Fibroblast of the aortic adventitia (primary cell): ENCODE results near the gene ARL10. TPM values are rescaled to one million over a fixed set of nuclear protein-coding genes. Genes with fewer than 3 reads are reported as not detected.

Experiments used
- DNase-seq: peaks from one replicate; pipeline ENCODE4 v3.0.0-alpha.2; 2010; ENCODE audit warnings: low read depth
- H3K4me3 ChIP-seq: 2 replicates; pipeline ENCODE4 v1.5.1; 2011; ENCODE audit warnings: low read depth, mild to moderate bottlenecking, control low read depth, low read length, moderate library complexity
- CTCF ChIP-seq: IDR thresholded peaks from 2 replicates; pipeline ENCODE4 v1.5.1; 2011; ENCODE audit warnings: mild to moderate bottlenecking, low read length, control low read depth, inconsistent platforms; ENCODE audit not compliant: insufficient read depth
- total RNA-seq: library from RNA; depleted of rRNA; stranded (reverse); fragments of >200 nt; gene quantifications from 2 replicates; pipeline ENCODE4 v1.2.3, GENCODE V29; 2012; ENCODE audit warnings: low replicate concordance

The ARL10 gene
- total RNA-seq, 1 donor: 9.3 TPM

- no peak for TF ChIP-seq CTCF
- H3K4me3 ChIP-seq: no peak overlapping the region
- DNase-seq: no peak
Measured at GRCh38 chr5:176383961-176384360, 18.7 kb downstream of the ARL10 start.

DNA sequence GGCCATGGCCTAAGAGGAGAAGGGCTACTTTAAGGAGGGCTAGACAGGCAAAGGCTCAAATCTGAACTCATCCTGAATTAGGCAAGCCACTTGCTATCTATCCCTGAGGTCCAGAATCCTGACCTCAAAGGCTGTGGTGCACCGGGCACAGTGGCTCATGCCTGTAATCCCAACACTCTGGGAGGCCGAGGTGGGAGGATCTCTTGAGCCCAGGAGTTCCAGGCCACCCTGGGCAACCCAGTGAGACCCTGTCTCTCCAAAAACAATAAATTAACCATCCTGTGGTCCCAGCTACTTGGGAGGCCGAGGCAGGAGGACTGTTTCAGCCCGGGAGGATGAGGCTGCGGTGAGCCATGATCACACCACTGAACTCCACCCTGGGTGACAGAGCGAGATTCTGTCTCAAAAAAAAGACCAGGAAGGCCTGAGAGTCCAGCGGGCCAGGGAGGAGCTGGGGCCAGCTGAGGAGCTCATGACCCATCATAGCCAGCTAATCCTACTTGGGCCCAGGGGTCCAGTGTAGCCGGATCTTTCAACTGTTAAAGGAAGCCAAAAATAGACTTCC lies 19.2 kb downstream of the ARL10 start:
- no peak for DNase-seq
- no peak overlapping the region for H3K4me3 ChIP-seq
- TF ChIP-seq CTCF: no peak

DNA sequence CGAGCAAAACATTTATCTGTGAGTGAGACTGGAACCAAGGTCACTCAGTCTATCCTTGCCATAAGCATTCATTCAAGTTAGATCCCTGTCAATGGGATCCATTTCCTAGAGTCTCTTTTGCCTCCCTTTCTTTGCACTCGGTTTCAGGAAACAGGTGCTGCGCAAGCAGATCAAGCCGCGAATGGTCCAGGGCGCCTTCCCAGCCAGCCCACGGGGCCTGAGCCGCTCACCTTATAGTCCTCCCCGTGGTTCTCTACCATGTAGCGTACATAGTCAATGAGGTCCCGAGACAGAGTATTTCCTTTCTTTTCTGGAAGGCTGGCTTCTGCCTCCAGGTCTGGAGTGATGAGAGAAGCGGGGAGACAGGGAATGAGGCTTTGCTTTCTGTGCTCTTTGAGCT lies 19.7 kb downstream of the ARL10 start:
- no peak for TF ChIP-seq CTCF
- DNase-seq: no peak
- no peak overlapping the region for H3K4me3 ChIP-seq

- peak overlapping the region; percentile 13 for H3K4me3 ChIP-seq
- no peak for TF ChIP-seq CTCF
- no peak for DNase-seq
Measured at GRCh38 chr5:176386491-176386890, 21.2 kb downstream of the ARL10 start.

DNA sequence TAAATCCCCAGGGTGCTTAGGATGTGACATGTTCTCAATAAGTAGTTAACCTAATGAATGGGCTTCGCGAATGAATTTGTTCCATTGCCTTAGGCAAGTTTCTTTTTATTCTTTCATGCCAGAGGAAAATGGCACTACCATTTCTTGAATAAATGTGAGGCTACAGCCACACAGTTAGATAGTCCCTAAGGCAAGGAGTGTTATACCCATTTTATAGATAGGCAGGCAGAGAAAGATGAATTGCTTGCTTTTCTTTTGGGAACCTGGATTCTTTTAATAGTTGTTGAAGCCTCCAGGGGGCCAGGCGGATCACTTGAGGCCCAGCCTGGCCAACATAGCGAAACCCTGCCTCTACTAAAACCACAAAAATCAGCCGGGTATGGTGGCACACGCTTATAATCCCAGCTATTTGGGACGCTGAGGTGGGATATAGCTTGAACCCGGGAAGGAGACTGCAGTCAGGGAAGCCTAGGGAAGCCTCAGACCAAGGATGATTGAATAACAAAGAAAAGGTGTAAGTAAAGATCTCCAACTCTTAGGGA lies 22.2 kb downstream of the ARL10 start:
- TF ChIP-seq CTCF: no peak
- no peak for DNase-seq
- peak overlapping the region; percentile 98 for H3K4me3 ChIP-seq

- TF ChIP-seq CTCF: no peak
- DNase-seq: no peak
- H3K4me3 ChIP-seq: peak overlapping the region; percentile 98
Measured at GRCh38 chr5:176388003-176388443, 22.7 kb downstream of the ARL10 start.
